ENCODE data around the gene TPI1. TPM values are rescaled to one million over a fixed set of nuclear protein-coding genes. Genes with fewer than 3 reads are reported as not detected.
A peak's percentile ranks its signal among the peaks of the same experiment; 100 is the strongest.

The TPI1 gene
- total RNA-seq, 1 experiment from 2014 or later, result 1,045 TPM

DNA sequence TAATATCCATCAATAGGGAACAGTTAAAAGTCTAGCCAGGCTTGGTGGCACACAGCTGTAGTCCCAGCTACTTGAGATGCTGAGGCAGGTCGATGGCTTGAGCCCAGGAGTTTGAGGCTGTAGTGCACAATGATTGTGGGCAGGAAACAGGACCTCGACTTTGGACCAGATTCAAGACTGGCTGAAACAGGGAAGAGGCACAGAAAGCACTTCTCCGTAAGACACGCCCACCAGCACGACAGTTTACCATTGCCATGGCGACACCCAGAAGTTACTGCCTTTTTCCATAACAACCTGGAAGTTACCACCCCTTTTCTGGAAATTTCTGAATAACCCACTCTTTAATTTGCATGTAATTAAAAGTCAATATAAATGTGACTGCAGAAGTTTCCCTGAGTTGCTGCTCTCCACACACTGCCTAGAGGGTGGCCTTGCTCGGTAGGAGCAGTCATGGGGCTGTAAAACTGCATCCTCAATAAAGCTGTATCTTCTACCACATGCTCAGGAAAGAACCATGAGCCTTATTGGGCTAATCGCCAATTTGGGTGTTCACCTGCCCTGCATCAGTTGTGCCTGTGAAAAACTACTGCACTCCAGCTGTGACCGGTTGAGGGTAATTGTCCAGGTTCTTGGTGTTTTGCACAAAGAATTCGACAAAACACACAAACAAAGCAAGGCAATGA is 32.6 kb downstream of the TPI1 start:
- no peak for TF ChIP-seq MXD4 (CRISPR knock-in tag; IDR thresholded peaks at IDR 0.05; ENCODE audit: borderline replicate concordance)
- TF ChIP-seq ZNF416 (CRISPR knock-in tag; IDR thresholded peaks at IDR 0.05), result no peak
- no peak for TF ChIP-seq FOXP1 (CRISPR knock-in tag; IDR thresholded peaks at IDR 0.05; ENCODE audit: borderline replicate concordance)
- TF ChIP-seq, protein P1, sequence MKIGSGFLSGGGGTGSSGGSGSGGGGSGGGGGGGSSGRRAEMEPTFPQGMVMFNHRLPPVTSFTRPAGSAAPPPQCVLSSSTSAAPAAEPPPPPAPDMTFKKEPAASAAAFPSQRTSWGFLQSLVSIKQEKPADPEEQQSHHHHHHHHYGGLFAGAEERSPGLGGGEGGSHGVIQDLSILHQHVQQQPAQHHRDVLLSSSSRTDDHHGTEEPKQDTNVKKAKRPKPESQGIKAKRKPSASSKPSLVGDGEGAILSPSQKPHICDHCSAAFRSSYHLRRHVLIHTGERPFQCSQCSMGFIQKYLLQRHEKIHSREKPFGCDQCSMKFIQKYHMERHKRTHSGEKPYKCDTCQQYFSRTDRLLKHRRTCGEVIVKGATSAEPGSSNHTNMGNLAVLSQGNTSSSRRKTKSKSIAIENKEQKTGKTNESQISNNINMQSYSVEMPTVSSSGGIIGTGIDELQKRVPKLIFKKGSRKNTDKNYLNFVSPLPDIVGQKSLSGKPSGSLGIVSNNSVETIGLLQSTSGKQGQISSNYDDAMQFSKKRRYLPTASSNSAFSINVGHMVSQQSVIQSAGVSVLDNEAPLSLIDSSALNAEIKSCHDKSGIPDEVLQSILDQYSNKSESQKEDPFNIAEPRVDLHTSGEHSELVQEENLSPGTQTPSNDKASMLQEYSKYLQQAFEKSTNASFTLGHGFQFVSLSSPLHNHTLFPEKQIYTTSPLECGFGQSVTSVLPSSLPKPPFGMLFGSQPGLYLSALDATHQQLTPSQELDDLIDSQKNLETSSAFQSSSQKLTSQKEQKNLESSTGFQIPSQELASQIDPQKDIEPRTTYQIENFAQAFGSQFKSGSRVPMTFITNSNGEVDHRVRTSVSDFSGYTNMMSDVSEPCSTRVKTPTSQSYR (CRISPR knock-in tag; IDR thresholded peaks at IDR 0.05), result no peak
- TF ChIP-seq, protein P2, sequence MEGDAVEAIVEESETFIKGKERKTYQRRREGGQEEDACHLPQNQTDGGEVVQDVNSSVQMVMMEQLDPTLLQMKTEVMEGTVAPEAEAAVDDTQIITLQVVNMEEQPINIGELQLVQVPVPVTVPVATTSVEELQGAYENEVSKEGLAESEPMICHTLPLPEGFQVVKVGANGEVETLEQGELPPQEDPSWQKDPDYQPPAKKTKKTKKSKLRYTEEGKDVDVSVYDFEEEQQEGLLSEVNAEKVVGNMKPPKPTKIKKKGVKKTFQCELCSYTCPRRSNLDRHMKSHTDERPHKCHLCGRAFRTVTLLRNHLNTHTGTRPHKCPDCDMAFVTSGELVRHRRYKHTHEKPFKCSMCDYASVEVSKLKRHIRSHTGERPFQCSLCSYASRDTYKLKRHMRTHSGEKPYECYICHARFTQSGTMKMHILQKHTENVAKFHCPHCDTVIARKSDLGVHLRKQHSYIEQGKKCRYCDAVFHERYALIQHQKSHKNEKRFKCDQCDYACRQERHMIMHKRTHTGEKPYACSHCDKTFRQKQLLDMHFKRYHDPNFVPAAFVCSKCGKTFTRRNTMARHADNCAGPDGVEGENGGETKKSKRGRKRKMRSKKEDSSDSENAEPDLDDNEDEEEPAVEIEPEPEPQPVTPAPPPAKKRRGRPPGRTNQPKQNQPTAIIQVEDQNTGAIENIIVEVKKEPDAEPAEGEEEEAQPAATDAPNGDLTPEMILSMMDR (IDR thresholded peaks at IDR 0.05), result no peak

DNA sequence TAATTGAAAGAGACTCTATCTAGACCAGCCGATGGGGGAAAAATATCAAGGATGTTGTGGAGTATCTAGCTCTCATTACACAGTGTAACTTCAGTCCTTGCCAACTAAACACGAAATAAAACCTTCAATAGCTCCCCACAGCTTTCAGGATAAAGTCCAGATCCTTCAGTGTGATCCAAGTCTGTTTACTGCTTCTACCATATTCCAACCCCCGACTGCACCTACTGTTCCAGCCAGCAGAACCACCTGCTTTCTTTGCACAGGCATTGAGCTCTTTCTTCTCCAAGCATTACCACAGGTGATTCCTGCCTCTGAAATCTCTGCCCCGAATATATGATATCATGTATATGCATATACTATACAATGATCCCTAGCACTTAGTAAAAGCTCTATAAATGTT is 35.1 kb downstream of the TPI1 start:
- TF ChIP-seq SP1 (CRISPR knock-in tag; conservative IDR thresholded peaks at IDR 0.05) (no peak), MYBL2 (CRISPR knock-in tag; IDR thresholded peaks at IDR 0.05) (no peak)
- TF ChIP-seq, protein P3, sequence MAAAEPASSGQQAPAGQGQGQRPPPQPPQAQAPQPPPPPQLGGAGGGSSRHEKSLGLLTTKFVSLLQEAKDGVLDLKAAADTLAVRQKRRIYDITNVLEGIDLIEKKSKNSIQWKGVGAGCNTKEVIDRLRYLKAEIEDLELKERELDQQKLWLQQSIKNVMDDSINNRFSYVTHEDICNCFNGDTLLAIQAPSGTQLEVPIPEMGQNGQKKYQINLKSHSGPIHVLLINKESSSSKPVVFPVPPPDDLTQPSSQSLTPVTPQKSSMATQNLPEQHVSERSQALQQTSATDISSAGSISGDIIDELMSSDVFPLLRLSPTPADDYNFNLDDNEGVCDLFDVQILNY (CRISPR knock-in tag; IDR thresholded peaks at IDR 0.05), result no peak
- TF ChIP-seq, protein P4, sequence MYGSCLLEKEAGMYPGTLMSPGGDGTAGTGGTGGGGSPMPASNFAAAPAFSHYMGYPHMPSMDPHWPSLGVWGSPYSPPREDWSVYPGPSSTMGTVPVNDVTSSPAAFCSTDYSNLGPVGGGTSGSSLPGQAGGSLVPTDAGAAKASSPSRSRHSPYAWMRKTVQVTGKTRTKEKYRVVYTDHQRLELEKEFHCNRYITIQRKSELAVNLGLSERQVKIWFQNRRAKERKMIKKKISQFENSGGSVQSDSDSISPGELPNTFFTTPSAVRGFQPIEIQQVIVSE (CRISPR knock-in tag; IDR thresholded peaks at IDR 0.05; ENCODE audit: borderline replicate concordance), result no peak
- ATAC-seq (no peak), DNase-seq (ENCODE audit: low spot score) (no peak)
- CTCF ChIA-PET, result interaction anchor here (1.9 to 8.0 kb wide), 3 partner anchors 11 to 33 kb away, joined by 5 to 53 read pairs (median 10); partner anchors contain the start of gene SPSB2
- Mint-ChIP-seq H3K27me3 (ENCODE audit: low read depth) (peaks cover 2% of the 10 kb centered on the region; the same call in 1 of the 2 replicates), H3K36me3 (no peaks in the 10 kb centered on the region), H3K27ac (peak overlapping the region; percentile 17; the same call in 1 of the 2 replicates), H3K4me3 (no peak overlapping the region), H3K4me1 (peaks cover 12% of the 10 kb centered on the region), H3K9me3 (no peaks in the 10 kb centered on the region)
- POLR2A ChIA-PET, result interaction anchor here (1.0 to 1.2 kb wide), 2 partner anchors 11 to 23 kb away, joined by 3 read pairs; no protein-coding TSS in a partner anchor

More for the DNA sequence above, 32.6 kb downstream of the TPI1 start:
- POLR2A ChIA-PET, result no interaction called here
- CTCF ChIA-PET, result interaction anchor here (0.9 to 1.5 kb wide), 3 partner anchors 9 to 38 kb away, joined by 4 to 5 read pairs (median 4); no protein-coding TSS in a partner anchor
- Mint-ChIP-seq H3K4me1 (peaks cover 12% of the 10 kb centered on the region), H3K4me3 (no peak overlapping the region), H3K27me3 (ENCODE audit: low read depth) (peaks cover 2% of the 10 kb centered on the region), H3K9me3 (no peaks in the 10 kb centered on the region), H3K36me3 (no peaks in the 10 kb centered on the region), H3K27ac (no peak overlapping the region)
- DNase-seq (ENCODE audit: low spot score) (peak; percentile 56), ATAC-seq (no peak)

DNA sequence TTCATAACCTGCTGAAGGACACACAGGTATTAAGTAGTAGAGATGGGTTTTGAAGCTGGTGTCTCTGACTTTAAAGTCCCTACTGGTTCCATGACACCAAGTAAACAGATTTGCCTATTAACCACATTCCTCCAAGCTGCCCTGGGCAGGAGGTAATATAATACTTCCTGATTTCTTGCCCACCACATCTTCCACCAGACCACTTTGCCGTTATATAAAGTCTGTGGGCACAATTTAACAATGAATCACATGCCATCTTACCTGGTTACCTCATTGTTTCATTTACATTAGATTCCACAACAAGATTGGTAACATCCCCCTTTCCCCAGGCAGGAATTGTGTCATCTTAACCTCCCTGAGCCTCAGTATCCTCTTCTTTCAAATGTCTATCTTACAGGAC is 36.4 kb downstream of the TPI1 start:
- POLR2A ChIA-PET, result interaction anchor here (1.6 to 2.1 kb wide), 2 partner anchors 34 to 40 kb away, joined by 9 to 12 read pairs; partner anchors contain the start of genes C12orf57 and RNU7-1
- TF ChIP-seq PRRX2 (CRISPR knock-in tag; IDR thresholded peaks at IDR 0.05) (no peak), KAT7 (CRISPR knock-in tag; IDR thresholded peaks at IDR 0.05; ENCODE audit: borderline replicate concordance) (no peak), ATF1 (CRISPR knock-in tag; IDR thresholded peaks at IDR 0.05) (no peak), FOXJ3 (CRISPR knock-in tag; IDR thresholded peaks at IDR 0.05; ENCODE audit: borderline replicate concordance) (no peak), ZNF317 (CRISPR knock-in tag; IDR thresholded peaks at IDR 0.05; ENCODE audit: borderline replicate concordance, low read depth) (no peak), GTF2I (CRISPR knock-in tag; conservative IDR thresholded peaks at IDR 0.05) (no peak), NR2C2 (CRISPR knock-in tag; IDR thresholded peaks at IDR 0.05) (no peak), RORB (CRISPR knock-in tag; IDR thresholded peaks at IDR 0.05) (no peak), NR1H2 (CRISPR knock-in tag; IDR thresholded peaks at IDR 0.05) (no peak)
- TF ChIP-seq, protein P5, sequence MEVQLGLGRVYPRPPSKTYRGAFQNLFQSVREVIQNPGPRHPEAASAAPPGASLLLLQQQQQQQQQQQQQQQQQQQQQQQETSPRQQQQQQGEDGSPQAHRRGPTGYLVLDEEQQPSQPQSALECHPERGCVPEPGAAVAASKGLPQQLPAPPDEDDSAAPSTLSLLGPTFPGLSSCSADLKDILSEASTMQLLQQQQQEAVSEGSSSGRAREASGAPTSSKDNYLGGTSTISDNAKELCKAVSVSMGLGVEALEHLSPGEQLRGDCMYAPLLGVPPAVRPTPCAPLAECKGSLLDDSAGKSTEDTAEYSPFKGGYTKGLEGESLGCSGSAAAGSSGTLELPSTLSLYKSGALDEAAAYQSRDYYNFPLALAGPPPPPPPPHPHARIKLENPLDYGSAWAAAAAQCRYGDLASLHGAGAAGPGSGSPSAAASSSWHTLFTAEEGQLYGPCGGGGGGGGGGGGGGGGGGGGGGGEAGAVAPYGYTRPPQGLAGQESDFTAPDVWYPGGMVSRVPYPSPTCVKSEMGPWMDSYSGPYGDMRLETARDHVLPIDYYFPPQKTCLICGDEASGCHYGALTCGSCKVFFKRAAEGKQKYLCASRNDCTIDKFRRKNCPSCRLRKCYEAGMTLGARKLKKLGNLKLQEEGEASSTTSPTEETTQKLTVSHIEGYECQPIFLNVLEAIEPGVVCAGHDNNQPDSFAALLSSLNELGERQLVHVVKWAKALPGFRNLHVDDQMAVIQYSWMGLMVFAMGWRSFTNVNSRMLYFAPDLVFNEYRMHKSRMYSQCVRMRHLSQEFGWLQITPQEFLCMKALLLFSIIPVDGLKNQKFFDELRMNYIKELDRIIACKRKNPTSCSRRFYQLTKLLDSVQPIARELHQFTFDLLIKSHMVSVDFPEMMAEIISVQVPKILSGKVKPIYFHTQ (CRISPR knock-in tag; IDR thresholded peaks at IDR 0.05), result no peak
- TF ChIP-seq, protein P6, sequence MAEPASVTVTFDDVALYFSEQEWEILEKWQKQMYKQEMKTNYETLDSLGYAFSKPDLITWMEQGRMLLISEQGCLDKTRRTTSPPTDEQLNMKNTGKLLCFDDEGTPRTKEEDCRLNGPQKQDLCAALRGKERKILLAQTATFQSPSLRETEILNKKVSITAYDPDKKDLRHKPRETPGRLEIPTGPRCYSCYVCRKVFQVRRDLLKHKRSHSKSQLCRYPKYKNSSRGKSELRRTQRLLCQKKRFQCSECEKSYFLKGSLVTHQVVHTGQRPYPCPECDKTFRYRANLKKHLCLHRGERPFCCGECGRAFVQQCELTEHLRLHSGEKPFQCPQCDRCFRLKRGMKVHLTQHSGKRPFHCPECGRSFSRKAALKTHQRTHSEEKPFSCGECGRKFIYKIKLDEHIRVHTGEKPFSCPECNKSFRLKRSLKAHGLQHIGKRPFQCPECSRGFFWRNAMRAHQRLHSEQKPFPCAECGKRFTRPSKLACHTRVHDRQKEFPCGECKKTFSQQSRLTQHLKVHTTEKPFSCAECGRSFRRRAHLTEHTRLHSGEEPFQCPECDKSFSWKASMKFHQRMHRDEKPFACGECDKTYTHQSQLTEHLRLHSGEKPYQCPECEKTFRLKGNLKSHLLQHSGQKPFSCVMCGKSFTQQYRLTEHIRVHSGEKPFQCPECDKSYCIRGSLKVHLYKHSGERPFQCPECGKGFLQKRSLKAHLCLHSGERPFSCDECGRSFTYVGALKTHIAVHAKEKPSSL (CRISPR knock-in tag; conservative IDR thresholded peaks at IDR 0.05), result no peak

More for the DNA sequence above, 36.4 kb downstream of the TPI1 start:
- Mint-ChIP-seq H3K9me3 (no peaks in the 10 kb centered on the region), H3K27me3 (ENCODE audit: low read depth) (peaks cover 6% of the 10 kb centered on the region; the same call in 1 of the 2 replicates), H3K36me3 (no peaks in the 10 kb centered on the region), H3K27ac (no peak overlapping the region; the same call in 1 of the 2 replicates), H3K4me3 (no peak overlapping the region), H3K4me1 (peaks cover 12% of the 10 kb centered on the region)
- DNase-seq (ENCODE audit: low spot score) (no peak), ATAC-seq (no peak)
- CTCF ChIA-PET, result interaction anchor here (0.8 to 8.0 kb wide), 7 partner anchors 12 to 37 kb away, joined by 4 to 53 read pairs (median 10); partner anchors contain the start of genes SPSB2 and TPI1

Measured in WTC11 (cell line).